Measurements from ENCODE around the gene ATP8A1. TPM values are rescaled to one million over a fixed set of nuclear protein-coding genes. Genes with fewer than 3 reads are reported as not detected.
"Not testable (repeated sequence)": the region's sequence is repeated elsewhere in the genome, so short reads cannot be mapped to it uniquely, and the experiment has no call there.

The ATP8A1 gene
- total RNA-seq, 1 experiment from 2014 or later = 0.42 TPM

DNA sequence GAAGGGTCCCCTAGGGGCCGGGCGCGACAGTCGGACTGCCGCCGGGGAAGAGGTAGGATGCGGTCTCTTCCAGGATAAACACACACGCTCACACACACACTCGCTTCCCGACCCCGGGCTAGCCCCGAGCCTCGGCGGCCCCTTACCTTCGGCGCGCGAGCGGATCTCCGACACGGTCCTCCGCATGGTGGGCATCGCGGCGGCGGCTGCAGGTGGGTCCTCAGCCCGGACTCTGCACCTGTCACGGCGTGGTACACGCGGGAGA lies 294 bp downstream of the ATP8A1 start:
- Histone ChIP-seq H3K9me3 (replicated peaks) (no peaks in the 10 kb centered on the region), H3K4me1 (replicated peaks) (peaks cover 9% of the 10 kb centered on the region; the same call in 1 of the 2 replicates), H3K27ac (no peak overlapping the region), H3K4me3 (peak overlapping the region; percentile 50), H3K27me3 (replicated peaks) (no peaks in the 10 kb centered on the region), H3K36me3 (no peaks in the 10 kb centered on the region)
- DNase-seq (ENCODE audit: low read depth in 1 of 2, low spot score in 2 of 2) = no peak

- Histone ChIP-seq H3K4me3 (peak overlapping the region; percentile 50), H3K4me1 (replicated peaks) (peaks cover 9% of the 10 kb centered on the region; the same call in 1 of the 2 replicates), H3K9me3 (replicated peaks) (no peaks in the 10 kb centered on the region), H3K27me3 (replicated peaks) (no peaks in the 10 kb centered on the region), H3K27ac (no peak overlapping the region), H3K36me3 (no peaks in the 10 kb centered on the region)
- DNase-seq (ENCODE audit: low read depth in 1 of 2, low spot score in 2 of 2) = no peak
Measured at GRCh38 chr4:42655921-42656678, 805 bp downstream of the ATP8A1 start.

DNA sequence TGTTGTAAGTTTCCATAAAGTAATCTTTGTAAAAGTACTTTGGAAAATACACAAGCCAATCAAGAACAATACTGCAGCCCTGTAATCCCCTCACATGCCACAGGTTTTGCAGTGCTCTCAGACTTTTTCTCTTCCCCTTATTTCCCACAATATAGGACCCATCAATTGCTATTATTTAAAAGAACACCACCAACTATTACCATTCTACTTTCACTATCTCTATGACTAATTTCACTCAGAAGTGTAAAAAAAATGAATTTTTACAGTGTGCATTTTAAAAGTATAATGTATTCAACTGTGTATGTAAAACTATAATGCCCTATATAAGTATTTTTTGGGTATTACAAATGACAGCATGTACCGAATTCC lies 1.7 kb downstream of the ATP8A1 start:
- H3K36me3 ChIP-seq = no peaks in the 10 kb centered on the region
- H3K9me3 ChIP-seq (replicated peaks) = no peaks in the 10 kb centered on the region
- DNase-seq (ENCODE audit: low read depth in 1 of 2, low spot score in 2 of 2) = no peak
- no peaks in the 10 kb centered on the region for H3K27me3 ChIP-seq (replicated peaks)
- peaks cover 9% of the 10 kb centered on the region; the same call in 1 of the 2 replicates for H3K4me1 ChIP-seq (replicated peaks)
- no peak overlapping the region for H3K4me3 ChIP-seq
- no peak overlapping the region for H3K27ac ChIP-seq

DNA sequence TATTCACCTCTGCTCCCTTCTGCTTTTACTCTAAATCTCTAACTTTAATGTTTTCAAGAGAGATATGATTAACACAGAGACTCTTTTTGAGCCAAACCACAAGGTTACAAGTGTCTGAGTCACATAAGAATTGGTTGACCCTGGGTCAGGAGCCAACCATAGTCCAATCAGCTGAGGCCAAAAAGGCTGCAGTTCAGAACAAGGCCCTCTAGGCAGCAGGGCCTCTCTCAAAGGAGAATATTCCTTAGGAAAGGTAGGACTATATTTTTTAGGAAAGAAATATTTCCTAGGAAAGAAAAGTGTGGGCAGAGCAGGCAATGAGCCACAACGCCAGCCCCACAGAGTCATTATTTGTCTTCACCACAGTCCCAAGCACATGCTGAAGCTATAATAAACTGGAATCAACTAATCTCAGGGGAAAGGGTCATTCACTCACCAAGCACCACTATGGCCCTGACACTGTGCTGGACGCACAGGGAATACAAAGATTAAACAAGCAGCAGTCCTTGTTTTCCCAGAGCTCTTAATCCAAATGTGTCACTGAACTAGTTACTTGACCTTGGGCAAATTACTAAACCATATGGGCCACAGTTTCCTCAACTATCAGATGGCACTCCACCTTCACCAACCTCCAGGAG lies 2.2 kb downstream of the ATP8A1 start:
- H3K27ac ChIP-seq = no peak overlapping the region
- peaks cover 9% of the 10 kb centered on the region; the same call in 1 of the 2 replicates for H3K4me1 ChIP-seq (replicated peaks)
- H3K9me3 ChIP-seq (replicated peaks) = no peaks in the 10 kb centered on the region
- peak in 1 of 2 experiments; percentile 4 for DNase-seq (ENCODE audit: low read depth in 1 of 2, low spot score in 2 of 2)
- no peaks in the 10 kb centered on the region for H3K36me3 ChIP-seq
- H3K4me3 ChIP-seq = no peak overlapping the region
- H3K27me3 ChIP-seq (replicated peaks) = no peaks in the 10 kb centered on the region

- Histone ChIP-seq H3K9me3 (replicated peaks) (no peaks in the 10 kb centered on the region), H3K4me3 (no peak overlapping the region), H3K4me1 (replicated peaks) (peaks cover 9% of the 10 kb centered on the region; the same call in 1 of the 2 replicates), H3K27me3 (replicated peaks) (no peaks in the 10 kb centered on the region), H3K36me3 (no peaks in the 10 kb centered on the region), H3K27ac (no peak overlapping the region)
- no peak for DNase-seq (ENCODE audit: low read depth in 1 of 2, low spot score in 2 of 2)
Measured at GRCh38 chr4:42653626-42654560, 3.0 kb downstream of the ATP8A1 start.

- not testable (repeated sequence) for DNase-seq (ENCODE audit: low read depth in 1 of 2, low spot score in 2 of 2); H3K36me3 ChIP-seq; H3K9me3 ChIP-seq (replicated peaks); H3K4me1 ChIP-seq (replicated peaks); H3K27me3 ChIP-seq (replicated peaks); H3K4me3 ChIP-seq; H3K27ac ChIP-seq
Measured at GRCh38 chr4:42652529-42653231, 4.2 kb downstream of the ATP8A1 start.

DNA sequence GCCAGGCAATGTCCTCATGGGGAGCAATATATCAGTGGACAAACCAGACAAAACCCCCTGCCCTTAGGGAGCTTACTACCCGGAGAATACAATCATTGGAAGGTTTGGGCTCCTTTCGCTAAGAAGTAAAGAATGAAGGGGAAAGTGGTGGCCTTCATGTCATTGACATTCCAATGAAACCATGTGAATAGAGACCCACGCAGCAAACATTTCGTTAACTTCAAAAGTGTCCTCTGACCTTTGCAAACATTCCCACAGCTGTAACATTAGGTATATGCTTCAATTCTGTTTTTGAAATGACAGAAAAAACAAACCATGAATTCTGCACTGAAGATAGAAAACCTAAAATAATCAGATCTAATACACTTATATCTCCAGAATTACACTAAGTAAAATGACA lies 7.0 kb downstream of the ATP8A1 start:
- H3K4me3 ChIP-seq = no peak overlapping the region
- DNase-seq (ENCODE audit: low read depth in 1 of 2, low spot score in 2 of 2) = no peak
- H3K9me3 ChIP-seq (replicated peaks) = no peaks in the 10 kb centered on the region
- H3K27ac ChIP-seq = no peak overlapping the region
- H3K27me3 ChIP-seq (replicated peaks) = no peaks in the 10 kb centered on the region
- H3K4me1 ChIP-seq (replicated peaks) = no peaks in the 10 kb centered on the region
- no peaks in the 10 kb centered on the region for H3K36me3 ChIP-seq

DNA sequence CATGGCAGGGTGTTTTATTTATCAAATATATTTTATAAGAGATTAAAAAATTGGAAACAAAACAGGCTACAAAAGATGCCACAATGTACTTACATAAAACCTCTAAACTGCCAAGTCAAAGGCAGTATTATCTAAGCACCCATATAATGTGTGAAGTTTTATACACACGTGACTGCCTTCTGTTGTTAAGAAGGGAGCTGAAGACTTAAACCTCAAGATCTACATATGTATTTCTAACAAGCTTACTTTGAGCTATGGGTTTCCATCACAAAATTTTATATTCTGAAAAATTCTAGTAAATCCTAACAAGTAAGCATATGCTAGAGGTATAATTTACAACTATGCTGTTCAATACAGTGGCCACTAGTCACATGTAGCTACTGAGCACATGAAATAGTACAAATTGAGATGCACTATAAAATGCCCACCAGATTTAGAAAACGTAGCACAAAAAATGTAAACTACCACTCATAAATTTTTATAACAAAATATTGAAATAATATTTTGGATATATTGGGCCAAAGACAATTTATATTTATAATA lies 9.8 kb downstream of the ATP8A1 start:
- no peaks in the 10 kb centered on the region for H3K27me3 ChIP-seq (replicated peaks)
- no peaks in the 10 kb centered on the region for H3K4me1 ChIP-seq (replicated peaks)
- H3K4me3 ChIP-seq = no peak overlapping the region
- no peaks in the 10 kb centered on the region for H3K9me3 ChIP-seq (replicated peaks)
- H3K36me3 ChIP-seq = no peaks in the 10 kb centered on the region
- DNase-seq (ENCODE audit: low read depth in 1 of 2, low spot score in 2 of 2) = no peak
- H3K27ac ChIP-seq = no peak overlapping the region

GRCh38 chr4:42646013-42646784 lies 10.7 kb downstream of the ATP8A1 start:
- Histone ChIP-seq H3K9me3 (replicated peaks) (no peaks in the 10 kb centered on the region), H3K4me3 (no peak overlapping the region), H3K27me3 (replicated peaks) (no peaks in the 10 kb centered on the region), H3K36me3 (no peaks in the 10 kb centered on the region), H3K27ac (no peak overlapping the region), H3K4me1 (replicated peaks) (no peaks in the 10 kb centered on the region)
- no peak for DNase-seq (ENCODE audit: low read depth in 1 of 2, low spot score in 2 of 2)

- H3K36me3 ChIP-seq = no peaks in the 10 kb centered on the region
- DNase-seq (ENCODE audit: low read depth in 1 of 2, low spot score in 2 of 2) = no peak
- no peaks in the 10 kb centered on the region for H3K9me3 ChIP-seq (replicated peaks)
- no peaks in the 10 kb centered on the region for H3K4me1 ChIP-seq (replicated peaks)
- H3K4me3 ChIP-seq = no peak overlapping the region
- no peak overlapping the region for H3K27ac ChIP-seq
- H3K27me3 ChIP-seq (replicated peaks) = no peaks in the 10 kb centered on the region
Measured at GRCh38 chr4:42644897-42645296, 12.0 kb downstream of the ATP8A1 start.

GRCh38 chr4:42643685-42644084 lies 13.2 kb downstream of the ATP8A1 start:
- H3K4me3 ChIP-seq = no peak overlapping the region
- H3K27me3 ChIP-seq (replicated peaks) = no peaks in the 10 kb centered on the region
- H3K4me1 ChIP-seq (replicated peaks) = no peaks in the 10 kb centered on the region
- H3K27ac ChIP-seq = no peak overlapping the region
- DNase-seq (ENCODE audit: low read depth in 1 of 2, low spot score in 2 of 2) = no peak
- H3K36me3 ChIP-seq = no peaks in the 10 kb centered on the region
- H3K9me3 ChIP-seq (replicated peaks) = no peaks in the 10 kb centered on the region

GRCh38 chr4:42642845-42643615 lies 13.9 kb downstream of the ATP8A1 start:
- H3K36me3 ChIP-seq = no peaks in the 10 kb centered on the region

More at GRCh38 chr4:42642845-42643615, 13.9 kb downstream of the ATP8A1 start:
- H3K4me3 ChIP-seq = no peak overlapping the region
- no peaks in the 10 kb centered on the region for H3K27me3 ChIP-seq (replicated peaks)
- H3K27ac ChIP-seq = no peak overlapping the region
- H3K9me3 ChIP-seq (replicated peaks) = no peaks in the 10 kb centered on the region
- DNase-seq (ENCODE audit: low read depth in 1 of 2, low spot score in 2 of 2) = no peak
- no peaks in the 10 kb centered on the region for H3K4me1 ChIP-seq (replicated peaks)

Measured in SJSA1 (cell line).